A673 (cell line): ENCODE results near the gene DLG2. TPM values are rescaled to one million over a fixed set of nuclear protein-coding genes. Genes with fewer than 3 reads are reported as not detected.
"Not testable (repeated sequence)": the region's sequence is repeated elsewhere in the genome, so short reads cannot be mapped to it uniquely, and the experiment has no call there.

Experiments
- BruUV-seq: library from RNA; stranded (reverse); fragments of 400-500 nt; replicated peaks from 2 replicates; lab custom pipeline; 2021; lab: Mats Ljungman, UMichigan
- CTCF ChIA-PET: fragments of 300-600 bp; sonication (Branson Sonifier 250); formaldehyde crosslinking; loops from one replicate; lab custom pipeline; 2022; ENCODE audit warnings: antibody characterized with exemption; lab: Charles Lee
- POLR2A ChIA-PET: fragments of 300-600 bp; sonication (Branson Sonifier 250); formaldehyde crosslinking; loops from one replicate; lab custom pipeline; 2022; ENCODE audit warnings: antibody characterized with exemption; ENCODE audit not compliant: low non-redundant PET; lab: Charles Lee
- DNase-seq: peaks from one replicate; pipeline ENCODE4 v3.0.0-alpha.2; 2015; ENCODE audit warnings: low spot score
- H3K27ac ChIP-seq: fragments of 200-600 bp; sonication (generic); 2 replicates; pipeline ENCODE4 v1.5.1; 2016; ENCODE audit warnings: mixed run types, low read depth, mild to moderate bottlenecking, mixed read lengths, antibody characterized with exemption, low read length; ENCODE audit not compliant: poor library complexity, severe bottlenecking
- H3K27me3 ChIP-seq: fragments of 200-600 bp; sonication (generic); replicated peaks from 2 replicates; pipeline ENCODE4 v1.6.1; 2017; ENCODE audit warnings: mixed run types, low read depth, mild to moderate bottlenecking, mixed read lengths, antibody characterized with exemption, low read length; ENCODE audit not compliant: insufficient read depth, poor library complexity
- H3K36me3 ChIP-seq: fragments of 200-600 bp; sonication (generic); 2 replicates; pipeline ENCODE4 v1.6.1; 2016; ENCODE audit warnings: mixed run types, mild to moderate bottlenecking, mixed read lengths, antibody characterized with exemption, low read length; ENCODE audit not compliant: insufficient read depth, poor library complexity, severe bottlenecking
- H3K4me1 ChIP-seq: fragments of 200-600 bp; sonication (generic); 2 replicates; pipeline ENCODE4 v1.6.1; 2017; ENCODE audit warnings: mixed run types, mild to moderate bottlenecking, mixed read lengths, antibody characterized with exemption, low read length; ENCODE audit not compliant: insufficient read depth, poor library complexity, severe bottlenecking
- H3K4me3 ChIP-seq: fragments of 200-600 bp; sonication (generic); 2 replicates; pipeline ENCODE4 v1.5.1; 2016; ENCODE audit warnings: low read depth, mixed run types, mild to moderate bottlenecking, mixed read lengths, low read length; ENCODE audit not compliant: poor library complexity, severe bottlenecking
- H3K9me3 ChIP-seq: fragments of 200-600 bp; sonication (generic); 2 replicates; pipeline ENCODE4 v1.6.1; 2016; ENCODE audit warnings: mixed run types, low read depth, mild to moderate bottlenecking, mixed read lengths, antibody characterized with exemption, low read length; ENCODE audit not compliant: poor library complexity, severe bottlenecking
- CTCF ChIP-seq: fragments of 300-800, 200-600 bp; sonication (generic); conservative IDR thresholded peaks from 2 replicates; pipeline ENCODE4 v1.5.1; 2017; ENCODE audit warnings: low read depth, mild to moderate bottlenecking, antibody characterized with exemption, low read length, moderate library complexity, mixed read lengths
- EZH2 ChIP-seq: fragments of 200-600 bp; sonication (generic); IDR thresholded peaks from 2 replicates; pipeline ENCODE4 v1.6.1; 2017; ENCODE audit warnings: borderline replicate concordance, low read depth, mild to moderate bottlenecking, mixed read lengths, antibody characterized with exemption, low read length; ENCODE audit not compliant: poor library complexity, severe bottlenecking
- intact Hi-C: fragments of 100-400 bp; cut with micrococcal nuclease; formaldehyde crosslinking; loops from one replicate; pipeline ENCODE4 v1.10.0; 2022; ENCODE audit not compliant: unreplicated experiment
- total RNA-seq: library from RNA; stranded (reverse); gene quantifications from 2 replicates; pipeline ENCODE4 v1.2.3, GENCODE V29; 2021

DLG2 gene
- total RNA-seq, 1 experiment from 2014 or later = 277 TPM

- ChIA-PET CTCF (no interaction called here), POLR2A (no interaction called here)
- no TSS peak for BruUV-seq
- Histone ChIP-seq H3K27me3 (no peaks in the 10 kb centered on the region), H3K4me3 (no peak overlapping the region), H3K9me3 (no peaks in the 10 kb centered on the region), H3K27ac (no peak overlapping the region), H3K4me1 (no peaks in the 10 kb centered on the region), H3K36me3 (no peaks in the 10 kb centered on the region)
- no peak for DNase-seq
- TF ChIP-seq EZH2 = no peak
- TF ChIP-seq CTCF = no peak
- intact Hi-C loops = no loop called here
These were observed 388.2 kb downstream of the DLG2 start for GRCh38 chr11:85238906-85239305.

- H3K27me3 ChIP-seq, CTCF ChIA-PET, POLR2A ChIA-PET, H3K9me3 ChIP-seq, H3K27ac ChIP-seq, DNase-seq, H3K4me1 ChIP-seq, H3K36me3 ChIP-seq, intact Hi-C loops, H3K4me3 ChIP-seq, BruUV-seq: not testable (repeated sequence)
These were observed 389.1 kb downstream of the DLG2 start for GRCh38 chr11:85238038-85238437.

- no peak for DNase-seq
- TF ChIP-seq CTCF (no peak), EZH2 (no peak)
- no peaks in the 10 kb centered on the region for H3K4me1 ChIP-seq
- H3K27ac ChIP-seq = no peak overlapping the region
- H3K4me3 ChIP-seq = no peak overlapping the region
- intact Hi-C loops = no loop called here
- H3K9me3 ChIP-seq = no peaks in the 10 kb centered on the region
- H3K36me3 ChIP-seq = no peaks in the 10 kb centered on the region
- BruUV-seq = no TSS peak
- H3K27me3 ChIP-seq = no peaks in the 10 kb centered on the region
- POLR2A ChIA-PET = no interaction called here
- CTCF ChIA-PET = no interaction called here
These were observed 390.9 kb downstream of the DLG2 start for GRCh38 chr11:85236211-85236610.

GRCh38 chr11:85232559-85232958 lies 394.6 kb downstream of the DLG2 start:
- Histone ChIP-seq H3K9me3 (no peaks in the 10 kb centered on the region), H3K36me3 (no peaks in the 10 kb centered on the region), H3K27ac (no peak overlapping the region), H3K4me3 (no peak overlapping the region), H3K4me1 (no peaks in the 10 kb centered on the region), H3K27me3 (no peaks in the 10 kb centered on the region)
- no peak for DNase-seq
- POLR2A ChIA-PET = no interaction called here
- TF ChIP-seq EZH2 = no peak
- TF ChIP-seq CTCF = no peak
- intact Hi-C loops = no loop called here
- CTCF ChIA-PET = no interaction called here
- no TSS peak for BruUV-seq
